ENCODE measurements around the gene ZNF311. TPM values are rescaled to one million over a fixed set of nuclear protein-coding genes. Genes with fewer than 3 reads are reported as not detected.
A peak's percentile ranks its signal among the peaks of the same experiment; 100 is the strongest.

The ZNF311 gene
- total and polyA plus RNA-seq, 2 of the 13 experiments (the other 11 are each of a cell fraction or from before 2014, with no cell fraction given) = not detected

DNA sequence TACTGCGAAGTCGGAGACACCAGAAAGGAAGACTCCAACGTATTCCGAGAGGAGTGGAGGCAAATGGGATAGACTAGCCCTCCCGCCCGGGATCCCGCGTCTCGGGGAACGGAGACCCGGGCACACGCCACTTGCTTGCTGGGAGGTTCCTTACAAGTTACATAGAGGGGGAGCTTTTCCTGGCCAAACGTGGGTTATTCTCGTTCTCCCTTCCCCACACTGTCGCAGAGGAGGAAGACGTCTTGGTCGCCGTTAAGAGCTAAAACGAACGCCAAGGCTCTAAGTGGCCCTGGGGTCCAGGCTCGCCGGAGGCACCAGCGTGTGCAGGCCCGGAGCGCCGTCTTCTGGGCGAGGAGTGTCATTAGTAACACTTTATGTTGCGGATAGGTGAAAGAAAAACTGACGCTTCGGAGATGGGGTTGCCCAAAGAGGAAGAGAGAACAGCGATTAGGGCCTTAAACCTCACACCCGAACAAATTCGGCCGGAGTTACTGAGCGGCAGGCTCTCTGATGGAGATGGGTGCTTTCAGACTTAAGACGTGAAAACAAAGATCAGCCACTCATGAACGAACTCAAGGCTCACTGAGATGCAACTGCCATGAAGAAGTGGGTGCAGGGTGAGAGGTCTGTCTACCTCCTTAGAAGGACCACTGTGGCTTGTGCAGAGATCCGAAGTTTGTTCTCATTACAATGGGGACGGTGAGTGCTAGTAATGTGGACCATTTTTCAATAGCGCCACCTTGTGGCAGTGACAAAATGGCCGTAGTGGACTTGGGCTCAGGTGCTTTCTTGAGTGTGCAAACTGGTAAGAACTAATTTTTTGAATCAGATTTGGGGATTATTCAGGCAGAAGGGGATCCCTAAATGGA lies 11.7 kb upstream of the ZNF311 start (continued):
- TF ChIP-seq GFI1 (CRISPR knock-in tag; IDR thresholded peaks at IDR 0.05; ENCODE audit: borderline replicate concordance) (peak; percentile 46; the same call in 1 of the 2 replicates), ZNF570 (CRISPR knock-in tag; IDR thresholded peaks at IDR 0.05; ENCODE audit: borderline replicate concordance) (no peak), ATRX (CRISPR knock-in tag; IDR thresholded peaks at IDR 0.05; ENCODE audit: borderline replicate concordance) (no peak), HMGA1 (CRISPR knock-in tag; conservative IDR thresholded peaks at IDR 0.05) (no peak), FOXK1 (CRISPR knock-in tag; IDR thresholded peaks at IDR 0.05; ENCODE audit: borderline replicate concordance, low read depth) (0 out of 2 replicates have a peak, but pooled peaks have one; percentile 19), ZNF251 (CRISPR knock-in tag; IDR thresholded peaks at IDR 0.05) (no peak), STAT5B (CRISPR knock-in tag; IDR thresholded peaks at IDR 0.05) (no peak), HDAC6 (IDR thresholded peaks at IDR 0.05; ENCODE audit: low read depth, low read length) (no peak), ZNF350 (CRISPR knock-in tag; IDR thresholded peaks at IDR 0.05; ENCODE audit: borderline replicate concordance, low read depth) (peak; percentile 86), IRF2 (CRISPR knock-in tag; IDR thresholded peaks at IDR 0.05) (peak; percentile 47; the same call in 1 of the 2 replicates), JARID2 (CRISPR knock-in tag; IDR thresholded peaks at IDR 0.05; ENCODE audit: insufficient replicate concordance) (no peak), ZNF878 (CRISPR knock-in tag; IDR thresholded peaks at IDR 0.05) (no peak; the same call in 1 of the 2 replicates), CBX2 (IDR thresholded peaks at IDR 0.05; ENCODE audit: low read depth, low read length) (no peak), CBX2 (CRISPR knock-in tag; IDR thresholded peaks at IDR 0.05; ENCODE audit: low read depth) (no peak)
- TF ChIP-seq, protein P1, sequence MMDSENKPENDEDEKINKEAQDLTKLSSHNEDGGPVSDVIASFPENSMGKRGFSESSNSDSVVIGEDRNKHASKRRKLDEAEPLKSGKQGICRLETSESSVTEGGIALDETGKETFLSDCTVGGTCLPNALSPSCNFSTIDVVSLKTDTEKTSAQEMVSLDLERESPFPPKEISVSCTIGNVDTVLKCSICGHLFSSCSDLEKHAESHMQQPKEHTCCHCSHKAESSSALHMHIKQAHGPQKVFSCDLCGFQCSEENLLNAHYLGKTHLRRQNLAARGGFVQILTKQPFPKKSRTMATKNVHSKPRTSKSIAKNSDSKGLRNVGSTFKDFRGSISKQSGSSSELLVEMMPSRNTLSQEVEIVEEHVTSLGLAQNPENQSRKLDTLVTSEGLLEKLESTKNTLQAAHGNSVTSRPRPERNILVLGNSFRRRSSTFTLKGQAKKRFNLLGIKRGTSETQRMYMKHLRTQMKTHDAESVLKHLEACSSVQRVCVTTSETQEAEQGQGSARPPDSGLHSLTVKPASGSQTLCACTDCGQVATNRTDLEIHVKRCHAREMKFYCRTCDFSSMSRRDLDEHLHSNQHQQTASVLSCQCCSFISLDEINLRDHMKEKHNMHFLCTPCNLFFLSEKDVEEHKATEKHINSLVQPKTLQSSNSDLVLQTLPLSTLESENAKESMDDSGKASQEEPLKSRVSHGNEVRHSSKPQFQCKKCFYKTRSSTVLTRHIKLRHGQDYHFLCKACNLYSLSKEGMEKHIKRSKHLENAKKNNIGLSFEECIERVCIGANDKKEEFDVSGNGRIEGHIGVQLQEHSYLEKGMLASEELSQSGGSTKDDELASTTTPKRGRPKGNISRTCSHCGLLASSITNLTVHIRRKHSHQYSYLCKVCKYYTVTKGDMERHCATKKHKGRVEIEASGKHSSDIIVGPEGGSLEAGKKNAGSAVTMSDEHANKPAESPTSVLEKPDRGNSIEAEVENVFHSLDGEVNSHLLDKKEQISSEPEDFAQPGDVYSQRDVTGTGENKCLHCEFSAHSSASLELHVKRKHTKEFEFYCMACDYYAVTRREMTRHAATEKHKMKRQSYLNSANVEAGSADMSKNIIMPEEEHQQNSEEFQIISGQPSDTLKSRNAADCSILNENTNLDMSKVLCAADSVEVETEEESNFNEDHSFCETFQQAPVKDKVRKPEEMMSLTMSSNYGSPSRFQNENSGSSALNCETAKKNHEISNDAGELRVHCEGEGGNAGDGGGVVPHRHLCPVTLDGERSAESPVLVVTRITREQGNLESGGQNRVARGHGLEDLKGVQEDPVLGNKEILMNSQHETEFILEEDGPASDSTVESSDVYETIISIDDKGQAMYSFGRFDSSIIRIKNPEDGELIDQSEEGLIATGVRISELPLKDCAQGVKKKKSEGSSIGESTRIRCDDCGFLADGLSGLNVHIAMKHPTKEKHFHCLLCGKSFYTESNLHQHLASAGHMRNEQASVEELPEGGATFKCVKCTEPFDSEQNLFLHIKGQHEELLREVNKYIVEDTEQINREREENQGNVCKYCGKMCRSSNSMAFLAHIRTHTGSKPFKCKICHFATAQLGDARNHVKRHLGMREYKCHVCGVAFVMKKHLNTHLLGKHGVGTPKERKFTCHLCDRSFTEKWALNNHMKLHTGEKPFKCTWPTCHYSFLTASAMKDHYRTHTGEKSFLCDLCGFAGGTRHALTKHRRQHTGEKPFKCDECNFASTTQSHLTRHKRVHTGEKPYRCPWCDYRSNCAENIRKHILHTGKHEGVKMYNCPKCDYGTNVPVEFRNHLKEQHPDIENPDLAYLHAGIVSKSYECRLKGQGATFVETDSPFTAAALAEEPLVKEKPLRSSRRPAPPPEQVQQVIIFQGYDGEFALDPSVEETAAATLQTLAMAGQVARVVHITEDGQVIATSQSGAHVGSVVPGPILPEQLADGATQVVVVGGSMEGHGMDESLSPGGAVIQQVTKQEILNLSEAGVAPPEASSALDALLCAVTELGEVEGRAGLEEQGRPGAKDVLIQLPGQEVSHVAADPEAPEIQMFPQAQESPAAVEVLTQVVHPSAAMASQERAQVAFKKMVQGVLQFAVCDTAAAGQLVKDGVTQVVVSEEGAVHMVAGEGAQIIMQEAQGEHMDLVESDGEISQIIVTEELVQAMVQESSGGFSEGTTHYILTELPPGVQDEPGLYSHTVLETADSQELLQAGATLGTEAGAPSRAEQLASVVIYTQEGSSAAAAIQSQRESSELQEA (CRISPR knock-in tag; IDR thresholded peaks at IDR 0.05; ENCODE audit: not compliant biosample characterization) = no peak
- TF ChIP-seq, protein P2, sequence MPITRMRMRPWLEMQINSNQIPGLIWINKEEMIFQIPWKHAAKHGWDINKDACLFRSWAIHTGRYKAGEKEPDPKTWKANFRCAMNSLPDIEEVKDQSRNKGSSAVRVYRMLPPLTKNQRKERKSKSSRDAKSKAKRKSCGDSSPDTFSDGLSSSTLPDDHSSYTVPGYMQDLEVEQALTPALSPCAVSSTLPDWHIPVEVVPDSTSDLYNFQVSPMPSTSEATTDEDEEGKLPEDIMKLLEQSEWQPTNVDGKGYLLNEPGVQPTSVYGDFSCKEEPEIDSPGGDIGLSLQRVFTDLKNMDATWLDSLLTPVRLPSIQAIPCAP (CRISPR knock-in tag; IDR thresholded peaks at IDR 0.05; ENCODE audit: low read depth) = no peak; the same call in 1 of the 2 replicates
- TF ChIP-seq, protein P3, sequence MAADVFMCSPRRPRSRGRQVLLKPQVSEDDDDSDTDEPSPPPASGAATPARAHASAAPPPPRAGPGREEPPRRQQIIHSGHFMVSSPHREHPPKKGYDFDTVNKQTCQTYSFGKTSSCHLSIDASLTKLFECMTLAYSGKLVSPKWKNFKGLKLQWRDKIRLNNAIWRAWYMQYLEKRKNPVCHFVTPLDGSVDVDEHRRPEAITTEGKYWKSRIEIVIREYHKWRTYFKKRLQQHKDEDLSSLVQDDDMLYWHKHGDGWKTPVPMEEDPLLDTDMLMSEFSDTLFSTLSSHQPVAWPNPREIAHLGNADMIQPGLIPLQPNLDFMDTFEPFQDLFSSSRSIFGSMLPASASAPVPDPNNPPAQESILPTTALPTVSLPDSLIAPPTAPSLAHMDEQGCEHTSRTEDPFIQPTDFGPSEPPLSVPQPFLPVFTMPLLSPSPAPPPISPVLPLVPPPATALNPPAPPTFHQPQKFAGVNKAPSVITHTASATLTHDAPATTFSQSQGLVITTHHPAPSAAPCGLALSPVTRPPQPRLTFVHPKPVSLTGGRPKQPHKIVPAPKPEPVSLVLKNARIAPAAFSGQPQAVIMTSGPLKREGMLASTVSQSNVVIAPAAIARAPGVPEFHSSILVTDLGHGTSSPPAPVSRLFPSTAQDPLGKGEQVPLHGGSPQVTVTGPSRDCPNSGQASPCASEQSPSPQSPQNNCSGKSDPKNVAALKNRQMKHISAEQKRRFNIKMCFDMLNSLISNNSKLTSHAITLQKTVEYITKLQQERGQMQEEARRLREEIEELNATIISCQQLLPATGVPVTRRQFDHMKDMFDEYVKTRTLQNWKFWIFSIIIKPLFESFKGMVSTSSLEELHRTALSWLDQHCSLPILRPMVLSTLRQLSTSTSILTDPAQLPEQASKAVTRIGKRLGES (CRISPR knock-in tag; IDR thresholded peaks at IDR 0.05; ENCODE audit: borderline replicate concordance) = no peak
